Fibroblast of mammary gland (primary cell): ENCODE results near the gene SLC25A22.

Experiments
- DNase-seq: peaks from one replicate; pipeline ENCODE4 v3.0.0-alpha.2; 2010; ENCODE audit warnings: low read depth
- H3K4me3 ChIP-seq: 2 replicates; pipeline ENCODE4 v1.5.1; 2011; ENCODE audit warnings: low read depth, mild to moderate bottlenecking, low read length, moderate library complexity; ENCODE audit not compliant: control insufficient read depth
- CTCF ChIP-seq: conservative IDR thresholded peaks from 2 replicates; pipeline ENCODE4 v1.5.1; 2011; ENCODE audit warnings: low read depth, low read length, inconsistent platforms; ENCODE audit not compliant: control insufficient read depth, insufficient read depth

Gene SLC25A22

GRCh38 chr11:798093-798713, at the start of gene SLC25A22:
SLC25A22 (minus strand) TSS chr11:798281; CDS start chr11:795006, 3,275 bp downstream.
- H3K4me3 ChIP-seq: peak within 1 kb of the TSS; percentile 68
- peak; percentile 67 for DNase-seq
- TF ChIP-seq CTCF: peak; percentile 35

GRCh38 chr11:847876-848275, 49.8 kb upstream of the SLC25A22 start:
- no peak for DNase-seq
- TF ChIP-seq CTCF: no peak
- H3K4me3 ChIP-seq: no peak overlapping the region

- H3K4me3 ChIP-seq: no peak overlapping the region
- TF ChIP-seq CTCF: no peak
- DNase-seq: peak; percentile 72
These were observed 48.5 kb upstream of the SLC25A22 start for GRCh38 chr11:846496-847098.

GRCh38 chr11:845872-846495, 47.9 kb upstream of the SLC25A22 start:
- TF ChIP-seq CTCF: no peak
- H3K4me3 ChIP-seq: no peak overlapping the region
- no peak for DNase-seq

- DNase-seq: peak; percentile 94
- peak overlapping the region; percentile 94 for H3K4me3 ChIP-seq
- no peak for TF ChIP-seq CTCF
These were observed 46.9 kb upstream of the SLC25A22 start for GRCh38 chr11:844693-845644.
